ENCODE data around the gene UFM1. TPM values are rescaled to one million over a fixed set of nuclear protein-coding genes. Genes with fewer than 3 reads are reported as not detected.

UFM1 gene
- total and polyA plus RNA-seq, 2 donors (not counting 3 experiments of a cell fraction or from before 2014, with no cell fraction given) = 16.8 to 51.5 TPM

- Histone ChIP-seq H3K4me1 (ENCODE audit: control insufficient read depth, extremely low read depth, insufficient read depth, low read length) (no peaks in the 10 kb centered on the region), H4K20me1 (replicated peaks; ENCODE audit: control insufficient read depth, extremely low read depth, insufficient read depth, low read length) (no peaks in the 10 kb centered on the region), H3K9me3 (replicated peaks; ENCODE audit: control insufficient read depth, insufficient read depth, low read length) (no peaks in the 10 kb centered on the region), H3K4me2 (ENCODE audit: insufficient read depth, low read length) (no peak overlapping the region), H3K79me2 (ENCODE audit: control insufficient read depth, insufficient read depth, low read length) (peaks cover under 1% of the 10 kb centered on the region), H2AFZ (ENCODE audit: low read depth, low read length) (no peak overlapping the region), H3K27me3 (ENCODE audit: control insufficient read depth in 2 of 2, insufficient read depth in 2 of 2, low read length in 2 of 2) (no peaks in the 10 kb centered on the region), H3K4me3 (replicated peaks in 1 of 3; ENCODE audit: insufficient read depth in 1 of 3, low read depth in 1 of 3, low read length in 3 of 3) (no peak overlapping the region), H3K36me3 (ENCODE audit: control insufficient read depth in 2 of 2, extremely low read depth in 1 of 2, insufficient read depth in 2 of 2, low read length in 2 of 2) (peaks cover 4 to 15% of the 10 kb centered on the region in 2 experiments), H3K9me1 (replicated peaks; ENCODE audit: control insufficient read depth, extremely low read depth, insufficient read depth, low read length) (no peaks in the 10 kb centered on the region), H3K9ac (replicated peaks; ENCODE audit: extremely low read depth, insufficient read depth, low read length) (no peak overlapping the region), H3K27ac (ENCODE audit: insufficient read depth, low read depth, low read length) (no peak overlapping the region)
- dilution Hi-C loops (cut with MboI; ENCODE audit: extremely low pct_ligation_motif_present, low sequenced_read_pairs) = no loop called here
- CTCF ChIA-PET = interaction anchor here (1.1 kb wide), 1 partner anchor 9 kb away, joined by 4 read pairs; the partner anchor contains the start of gene UFM1
- intact Hi-C loops (cut with micrococcal nuclease) = no loop called here
- POLR2A ChIA-PET = interaction anchor here (1.0 kb wide), 1 partner anchor 9 kb away, joined by 4 read pairs; the partner anchor contains the start of gene UFM1
- no peak for DNase-seq (ENCODE audit: low read depth, low spot score)
- BruUV-seq (replicated peaks) = no TSS peak
- TF ChIP-seq GATA2 (IDR thresholded peaks at IDR 0.05; ENCODE audit: insufficient read depth, insufficient read length, low read depth, low read length) (no peak), POLR2A (IDR thresholded peaks at IDR 0.05; ENCODE audit: low read depth, low read length) (no peak), POLR2AphosphoS5 (IDR thresholded peaks at IDR 0.05; ENCODE audit: insufficient read depth, low read depth, low read length) (no peak), EZH2 (IDR thresholded peaks at IDR 0.05; ENCODE audit: borderline replicate concordance, low read depth, low read length, severe bottlenecking) (no peak), CTCF (IDR thresholded peaks at IDR 0.05; ENCODE audit: extremely low read depth in 1 of 2, insufficient read depth in 1 of 2, low read depth in 1 of 2, low read length in 2 of 2) (no peak), MYC (IDR thresholded peaks at IDR 0.05; ENCODE audit: low read depth, low read length) (no peak), FOS (IDR thresholded peaks at IDR 0.05; ENCODE audit: borderline replicate concordance, insufficient read depth, low read length) (no peak), MAX (IDR thresholded peaks at IDR 0.05; ENCODE audit: insufficient read depth, insufficient read length) (no peak), JUN (IDR thresholded peaks at IDR 0.05; ENCODE audit: borderline replicate concordance, insufficient read depth, insufficient read length, low read depth) (no peak)
- no peak for FAIRE-seq
These were observed 9.0 kb downstream of the UFM1 start for GRCh38 chr13:38358684-38359083.

Data from endothelial cell of umbilical vein (primary cell).